Activated T-helper 9 cell treated with anti-CD3 and anti-CD28 coated beads, Interleukin-2, amount 50 U/mL, for 16 hours (primary cell): Measurements from ENCODE around the gene ARFGAP3.

ENCODE experiments used
- DNase-seq: peaks from one replicate; pipeline ENCODE4 v3.0.0-alpha.2; 2020; ENCODE audit warnings: low read depth

ARFGAP3 gene

DNA sequence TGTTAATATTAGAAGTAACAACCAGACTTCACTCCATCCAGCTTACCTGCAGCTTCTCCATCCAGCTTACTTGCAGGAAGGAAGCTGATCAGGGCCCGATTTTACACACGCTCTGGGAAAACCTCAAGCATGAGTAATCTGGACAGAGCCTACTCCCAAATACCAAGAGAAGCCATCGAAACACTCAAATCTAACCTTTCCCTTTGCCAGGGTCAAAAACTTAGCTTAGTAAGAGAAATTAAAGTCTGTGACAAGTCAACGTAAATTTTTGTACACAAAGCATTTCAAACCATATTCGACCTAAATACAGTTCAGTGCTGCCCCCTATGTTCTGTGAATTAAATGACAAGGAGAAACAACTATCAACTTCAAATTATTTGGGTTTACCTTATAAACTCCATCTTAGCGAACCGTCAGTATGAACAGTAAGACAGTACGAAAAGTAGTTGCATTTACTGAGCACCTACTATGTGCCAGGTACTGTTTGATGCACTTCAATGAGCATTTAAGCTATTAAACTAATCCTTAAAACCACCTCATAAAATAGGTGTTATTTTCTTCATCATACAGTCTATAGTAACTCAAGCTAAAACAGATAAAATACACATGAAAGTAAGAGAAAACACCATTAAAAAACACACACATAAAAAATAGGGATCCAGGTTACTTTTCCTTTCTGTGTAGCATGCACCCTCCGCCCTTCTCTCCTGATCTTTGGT is 36.9 kb downstream of the ARFGAP3 start:
- DNase-seq = no peak

DNA sequence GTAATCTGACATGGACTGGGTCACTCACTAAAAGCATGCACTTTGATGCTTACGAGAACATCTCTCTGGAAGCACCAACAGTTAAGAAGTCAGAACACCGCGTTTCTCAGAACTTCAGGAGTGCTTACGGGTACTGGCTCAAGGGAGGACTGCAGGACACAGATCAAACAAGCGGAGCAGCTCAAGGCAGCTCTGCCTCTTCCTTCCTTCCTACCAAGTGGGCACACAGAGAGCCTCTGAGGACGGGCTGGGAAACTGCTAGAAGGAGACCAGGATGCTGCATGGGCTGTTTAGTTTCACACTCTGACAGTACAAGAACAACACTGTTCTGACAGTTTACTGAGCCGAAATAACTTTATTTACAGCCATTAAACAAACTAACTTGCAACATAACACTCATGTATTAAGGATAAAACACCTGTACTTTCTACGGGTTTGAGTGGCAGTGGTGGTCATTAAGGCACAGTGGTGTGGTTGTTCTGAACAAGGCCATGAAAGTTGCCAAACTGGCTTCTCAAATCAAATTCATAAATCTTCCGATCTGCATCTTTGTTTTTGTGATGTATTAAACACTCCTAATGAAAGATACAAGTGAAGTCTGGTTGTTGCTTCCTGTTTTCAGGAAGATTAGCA is 37.5 kb downstream of the ARFGAP3 start:
- no peak for DNase-seq

GRCh38 chr22:42817556-42817955 is 39.5 kb downstream of the ARFGAP3 start:
- DNase-seq = no peak

GRCh38 chr22:42816336-42816735 is 40.7 kb downstream of the ARFGAP3 start:
- DNase-seq = no peak

DNA sequence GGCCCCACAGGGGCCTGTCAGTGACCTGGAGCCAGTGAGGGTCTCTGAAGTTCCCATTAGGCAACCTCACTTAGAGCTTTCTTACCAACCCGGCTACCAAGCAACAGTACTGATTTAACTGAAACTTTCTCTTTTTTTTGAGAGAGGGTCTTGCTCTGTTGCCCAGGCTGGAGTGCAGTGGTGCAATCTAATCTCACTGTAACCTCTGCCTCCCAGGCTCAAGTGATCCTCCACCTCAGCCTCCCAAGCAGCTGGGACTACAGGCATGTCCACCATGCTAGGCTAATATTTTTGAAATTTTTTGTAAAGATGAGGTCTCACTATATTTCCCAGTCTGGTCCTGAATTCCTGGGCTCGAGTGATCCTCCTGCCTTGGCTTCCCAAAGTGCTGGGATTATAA is 42.5 kb downstream of the ARFGAP3 start:
- no peak for DNase-seq

- DNase-seq = no peak
Observed at GRCh38 chr22:42814215-42814614, 42.9 kb downstream of the ARFGAP3 start.

DNA sequence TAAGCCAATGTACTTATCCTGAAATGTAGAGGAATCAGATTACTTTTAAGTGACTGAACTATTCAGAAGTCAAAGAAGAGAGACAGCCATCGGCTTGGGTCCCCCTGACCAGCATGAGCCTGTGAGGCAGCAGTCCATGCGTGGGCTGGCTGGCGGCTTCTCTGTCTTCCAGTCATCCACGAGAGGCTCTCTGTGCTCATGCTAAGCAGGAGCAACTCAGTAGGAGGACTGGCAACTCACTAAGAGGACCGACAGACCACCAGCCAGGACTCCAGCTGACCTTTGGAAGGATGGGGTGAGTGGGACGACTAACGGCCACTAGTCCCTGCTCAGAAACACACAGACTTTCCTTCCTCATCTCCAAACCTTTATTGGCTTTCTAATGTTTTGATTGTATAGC is 43.6 kb downstream of the ARFGAP3 start:
- no peak for DNase-seq

DNA sequence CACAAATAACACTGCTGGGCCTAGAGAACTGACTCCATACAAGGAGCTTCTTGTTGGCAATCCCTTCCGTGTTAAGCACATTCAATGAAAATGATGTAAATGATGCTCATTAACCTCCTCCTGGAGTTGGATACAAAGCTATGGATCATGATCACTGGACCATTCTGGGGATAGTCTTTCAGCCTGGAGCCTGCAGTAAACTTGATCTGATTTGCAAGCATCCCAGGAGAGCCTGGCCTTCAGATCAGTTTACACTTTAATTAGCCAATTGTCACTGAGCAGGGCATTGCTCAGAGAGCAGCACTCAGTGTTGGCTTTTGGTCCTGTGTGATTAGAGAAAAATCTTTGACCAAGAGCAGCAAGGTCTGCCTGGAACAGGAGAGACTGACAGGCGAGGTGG is 45.6 kb downstream of the ARFGAP3 start:
- no peak for DNase-seq

DNA sequence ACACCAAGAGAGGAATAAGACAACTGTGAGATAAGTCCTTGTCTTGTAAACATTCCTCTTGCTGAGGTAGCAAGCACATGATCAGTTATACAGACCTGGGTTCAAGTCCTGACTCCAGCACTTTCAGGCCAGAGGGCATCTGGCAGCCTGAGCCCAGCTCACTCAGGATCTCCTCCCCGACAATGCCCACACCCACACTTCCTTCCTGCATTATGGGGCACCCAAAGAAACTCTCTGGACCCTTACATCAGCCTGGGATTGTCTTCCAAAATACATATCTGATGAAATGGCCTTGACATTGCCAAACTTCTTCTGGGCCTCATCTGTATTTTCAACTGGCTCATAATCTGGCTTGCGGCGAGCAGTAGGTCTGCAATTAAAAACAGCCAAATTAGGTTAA is 48.6 kb downstream of the ARFGAP3 start:
- DNase-seq = no peak

DNA sequence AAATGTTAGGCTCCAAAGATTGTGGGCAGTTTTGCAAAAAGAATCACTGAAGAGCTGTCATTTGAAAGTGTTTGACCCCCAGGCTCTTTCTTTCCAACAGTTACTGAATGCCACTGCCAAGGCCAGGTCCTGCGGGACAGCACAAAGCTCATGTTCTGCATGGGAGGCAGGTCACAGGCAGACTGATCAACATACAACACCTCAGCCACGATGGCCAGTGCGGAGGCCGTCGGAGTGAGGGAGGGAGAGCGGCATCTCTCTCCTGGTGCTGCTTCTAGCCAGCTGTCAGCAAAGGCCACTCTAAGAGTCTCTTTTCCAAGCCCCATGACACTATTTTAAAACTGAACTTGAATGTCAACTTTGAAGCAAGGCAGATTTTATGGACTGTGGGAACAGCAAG is 49.9 kb downstream of the ARFGAP3 start:
- DNase-seq = no peak

DNA sequence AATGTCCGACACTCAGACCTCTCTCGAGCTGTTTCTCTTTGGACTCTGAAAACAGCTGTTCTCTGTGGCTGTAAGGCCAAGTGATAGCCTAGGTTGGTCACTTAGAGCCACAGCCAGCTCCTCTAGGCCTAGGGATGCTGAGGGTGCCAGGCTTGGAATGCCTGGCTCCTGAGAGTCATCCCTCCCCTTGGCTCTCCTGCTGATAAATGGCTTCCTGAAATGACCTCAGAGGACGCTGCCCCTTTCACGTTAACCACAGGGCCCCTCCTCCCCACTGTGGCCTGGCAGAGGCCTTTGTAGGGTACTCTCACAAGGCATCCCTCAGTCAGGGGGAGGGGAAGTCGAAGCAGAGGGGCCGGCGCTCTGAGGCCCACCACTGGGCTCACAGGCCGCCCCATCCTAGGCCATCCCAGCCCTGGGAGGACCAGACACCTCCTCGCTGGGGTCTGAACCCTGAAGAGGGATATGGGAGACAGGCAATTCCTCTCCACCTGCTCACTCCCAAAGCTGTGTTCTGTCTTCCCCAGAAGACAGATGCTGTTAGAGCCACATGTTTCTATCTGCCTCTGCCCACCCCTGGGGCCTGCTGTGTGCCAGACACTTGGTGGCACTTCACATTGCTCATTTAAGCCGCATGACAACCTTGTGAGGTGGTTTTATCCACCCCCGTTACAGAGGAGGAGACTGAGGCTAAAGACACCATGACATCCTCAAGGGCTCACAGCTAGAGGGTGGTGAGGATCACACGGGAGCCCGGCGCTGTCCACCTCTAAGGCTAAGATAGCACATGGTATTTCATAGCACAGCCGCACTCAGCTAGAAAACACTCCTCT is 50.9 kb downstream of the ARFGAP3 start:
- no peak for DNase-seq

- no peak for DNase-seq
Observed at GRCh38 chr22:42805016-42805997, 51.8 kb downstream of the ARFGAP3 start.

- DNase-seq = no peak
Observed at GRCh38 chr22:42803389-42803788, 53.7 kb downstream of the ARFGAP3 start.

DNA sequence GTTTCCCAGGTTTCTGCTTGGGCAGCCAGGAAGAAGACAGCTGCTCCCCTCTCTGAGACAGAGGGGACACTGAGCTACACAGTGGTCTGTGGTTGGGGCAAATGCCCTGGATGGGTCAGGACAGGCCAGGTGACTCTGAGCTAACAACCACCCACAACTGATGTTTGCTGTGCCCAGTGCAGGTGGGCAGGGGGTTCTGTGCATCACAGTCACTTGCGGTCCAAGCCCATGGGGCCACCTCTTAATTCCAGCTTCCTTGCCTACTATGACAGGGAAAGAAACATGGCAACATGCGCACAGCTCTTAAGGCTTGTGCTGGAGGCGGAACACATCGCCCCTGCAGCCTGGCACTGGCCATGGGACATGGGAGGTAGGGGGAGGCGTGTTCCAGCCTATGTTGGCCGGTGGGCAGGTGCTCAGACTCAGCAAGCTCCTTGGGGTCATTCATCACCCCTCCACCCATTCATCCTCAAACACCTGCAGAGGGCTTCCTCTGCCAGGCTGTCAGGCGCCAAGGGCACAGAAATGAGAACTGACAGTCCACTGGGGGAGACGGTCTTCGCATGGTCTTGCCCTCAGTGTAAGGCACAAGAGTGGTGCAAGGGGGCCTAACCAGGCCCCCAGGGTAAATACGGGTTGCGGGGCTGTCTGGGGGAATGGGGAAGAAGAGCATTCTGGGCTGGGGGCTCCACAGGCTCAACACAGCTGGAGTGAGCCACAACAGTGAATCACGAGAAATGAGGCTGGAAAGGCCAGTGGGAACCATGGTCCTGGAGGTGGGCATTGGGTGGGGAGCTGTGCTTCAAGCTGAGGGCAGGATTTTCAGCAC is 55.6 kb downstream of the ARFGAP3 start:
- DNase-seq = no peak

- no peak for DNase-seq
Observed at GRCh38 chr22:42800451-42801251, 56.4 kb downstream of the ARFGAP3 start.

GRCh38 chr22:42799461-42800405 is 57.3 kb downstream of the ARFGAP3 start:
- no peak for DNase-seq

GRCh38 chr22:42799061-42799460 is 58.0 kb downstream of the ARFGAP3 start:
- no peak for DNase-seq

DNA sequence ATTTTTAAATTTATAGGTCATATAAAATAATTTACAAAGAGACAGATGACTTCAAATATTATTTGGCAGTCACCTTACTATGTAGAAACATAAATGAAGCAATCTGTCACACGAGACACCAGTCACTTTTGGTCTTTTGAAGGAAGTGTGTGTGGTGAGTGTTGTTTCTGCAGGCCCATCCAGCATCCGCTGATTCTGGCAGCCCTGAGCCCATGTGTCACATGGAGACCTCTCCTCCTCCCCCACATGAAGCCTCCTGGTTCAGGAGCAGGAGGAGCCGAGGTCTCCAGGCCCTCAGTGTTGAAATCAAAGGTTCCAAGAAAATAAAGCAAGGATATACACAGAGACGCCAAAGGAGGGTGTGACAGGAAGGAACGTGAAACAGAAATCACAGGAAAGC is 60.1 kb downstream of the ARFGAP3 start:
- DNase-seq = no peak

GRCh38 chr22:42796081-42796480 is 61.0 kb downstream of the ARFGAP3 start:
- DNase-seq = no peak
